HG03064 (cell line): ENCODE results near the gene DIAPH3.

Source experiments
- ATAC-seq: cut with Tn5 transposase; IDR thresholded peaks from one replicate; pipeline ENCODE4 v1.9.1; 2021; ENCODE audit warnings: low read depth; ENCODE audit not compliant: unreplicated experiment

DIAPH3 gene

DNA sequence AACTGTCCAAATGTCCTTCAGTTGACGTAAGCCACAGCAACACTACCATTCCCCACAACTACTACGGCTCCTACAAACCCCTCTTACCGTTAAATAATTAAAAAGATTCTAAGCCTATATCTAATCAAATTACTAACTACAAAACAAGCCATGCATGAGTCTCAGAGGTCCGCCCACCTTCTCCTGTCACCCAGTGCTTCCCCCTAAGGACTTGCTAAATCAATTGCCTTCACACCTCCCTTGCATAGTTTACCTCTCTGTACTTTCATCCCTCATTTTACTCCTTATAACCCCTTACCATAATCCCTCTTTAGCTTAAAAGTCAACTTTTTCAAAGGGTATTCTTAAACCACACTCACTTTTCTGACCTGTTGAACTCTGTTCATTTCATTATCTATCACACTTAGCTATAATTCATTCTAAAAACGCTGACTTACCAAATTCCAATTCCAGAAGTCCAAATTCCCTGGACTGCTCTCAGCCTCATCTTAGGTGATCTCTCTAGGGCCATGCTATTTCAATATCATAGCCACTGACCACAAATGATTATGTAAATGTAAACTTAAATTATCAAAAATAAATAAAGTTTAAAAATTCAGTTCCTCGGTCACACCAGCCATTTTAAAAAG lies 187.8 kb downstream of the DIAPH3 start:
- no peak for ATAC-seq

DNA sequence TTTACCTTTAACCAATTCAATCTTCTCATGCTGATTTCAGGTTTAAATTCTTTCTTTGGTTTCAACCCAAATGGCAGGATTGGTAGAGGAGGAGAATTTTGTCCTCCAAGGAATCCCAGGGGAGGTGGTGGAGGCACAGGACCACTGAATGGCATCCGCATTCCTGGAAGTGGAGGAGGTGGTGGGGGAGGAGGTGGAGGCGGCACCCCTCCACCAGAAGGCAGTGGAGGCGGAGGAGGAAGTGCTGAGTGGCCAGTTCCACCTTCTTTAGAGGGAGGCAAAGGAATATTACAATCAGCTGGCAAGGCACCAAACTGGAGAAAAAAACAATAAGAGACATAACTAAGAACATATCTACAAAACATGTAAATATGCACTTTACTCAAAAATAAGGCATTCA lies 192.9 kb downstream of the DIAPH3 start:
- ATAC-seq, result no peak

DNA sequence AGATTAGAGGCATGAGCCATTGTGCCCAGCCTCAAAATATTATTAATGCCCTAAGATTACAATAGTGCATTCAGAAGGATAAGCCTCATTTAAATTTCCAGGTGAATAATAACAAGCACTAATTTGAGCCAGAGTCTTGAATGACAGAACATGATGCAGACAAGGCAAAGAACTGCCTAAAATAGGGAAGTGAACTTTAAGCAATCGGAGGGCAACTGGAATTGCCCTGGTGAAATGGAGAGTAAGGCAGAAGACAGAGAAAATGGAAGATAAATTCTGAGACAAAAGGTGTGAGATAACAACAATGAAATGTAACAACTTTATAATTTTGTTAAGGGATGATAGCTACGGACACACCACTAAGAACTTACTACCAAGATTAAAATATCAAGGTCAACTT lies 199.9 kb downstream of the DIAPH3 start:
- no peak for ATAC-seq

DNA sequence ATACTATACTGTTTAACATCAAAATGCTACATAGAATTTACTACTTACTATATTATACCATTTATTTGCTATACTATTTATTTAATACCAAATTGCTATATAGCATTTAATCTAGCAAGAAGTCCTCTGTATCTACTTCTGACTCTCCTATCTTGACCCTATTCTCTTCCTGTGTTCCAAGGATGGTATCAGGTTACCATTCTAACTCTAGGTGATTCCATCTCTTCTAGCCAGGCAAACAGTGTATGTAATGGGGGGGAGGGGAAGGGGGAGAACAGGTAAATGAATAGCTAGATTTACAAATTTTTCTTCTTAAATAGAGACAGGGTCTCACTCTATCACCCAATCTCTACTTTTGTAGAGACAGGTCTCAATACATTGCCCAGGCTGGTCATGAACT lies 200.3 kb downstream of the DIAPH3 start:
- ATAC-seq, result no peak

DNA sequence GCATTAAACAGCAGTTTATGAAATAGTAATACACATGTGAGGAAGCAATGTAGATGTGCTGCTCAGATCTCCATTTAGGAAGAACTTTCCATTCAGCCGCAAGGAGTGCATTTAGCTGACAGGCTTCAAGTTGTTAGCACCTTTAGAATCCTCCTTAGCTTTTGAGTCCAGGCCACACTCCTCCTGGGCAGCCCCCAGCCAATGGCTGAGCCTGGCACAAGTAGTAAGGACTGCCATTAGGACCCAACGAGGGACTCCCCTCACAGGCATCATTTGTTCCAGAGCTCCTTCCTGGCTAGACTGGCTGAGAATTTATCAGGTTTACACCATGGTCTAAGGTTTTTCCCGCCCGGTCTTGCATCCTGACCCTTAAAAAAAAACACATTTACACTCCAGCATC lies 201.4 kb downstream of the DIAPH3 start:
- ATAC-seq, result no peak

DNA sequence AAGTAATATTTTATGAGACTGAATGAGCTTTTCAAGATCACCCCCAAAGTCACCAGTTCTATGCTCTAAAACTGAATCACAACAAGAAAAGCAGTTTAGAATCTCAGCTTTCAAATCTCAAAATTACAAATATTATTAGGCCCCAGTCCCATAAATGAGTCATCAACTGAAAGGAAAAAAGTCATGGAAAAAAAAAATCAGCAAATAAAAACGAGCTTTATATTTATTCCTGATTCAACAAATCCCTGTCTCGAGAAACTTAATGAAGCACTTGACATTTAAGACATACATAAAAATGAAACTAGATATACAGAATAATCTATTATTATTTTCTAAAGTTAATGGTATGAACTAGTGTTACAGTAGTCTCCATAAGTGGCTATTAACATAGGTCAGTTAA lies 203.0 kb downstream of the DIAPH3 start:
- ATAC-seq, result no peak

DNA sequence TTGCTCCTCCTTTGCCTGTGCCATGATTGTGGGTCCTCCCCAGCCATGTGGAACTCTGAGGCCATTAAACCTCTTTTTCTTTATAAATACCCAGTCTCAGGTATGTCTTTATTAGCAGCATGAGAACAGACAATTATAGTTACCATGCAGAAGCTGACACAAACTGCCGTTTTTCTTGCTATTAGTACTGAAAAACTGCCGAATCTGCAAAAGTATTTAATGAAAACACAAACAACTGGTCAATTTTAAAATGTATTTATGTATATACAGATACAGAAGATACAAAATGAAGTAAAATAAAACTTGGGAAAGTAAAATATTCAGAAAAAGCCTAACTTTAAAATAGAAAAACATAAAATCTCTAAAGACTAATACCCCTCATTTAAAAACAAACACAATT lies 206.3 kb downstream of the DIAPH3 start:
- no peak for ATAC-seq

DNA sequence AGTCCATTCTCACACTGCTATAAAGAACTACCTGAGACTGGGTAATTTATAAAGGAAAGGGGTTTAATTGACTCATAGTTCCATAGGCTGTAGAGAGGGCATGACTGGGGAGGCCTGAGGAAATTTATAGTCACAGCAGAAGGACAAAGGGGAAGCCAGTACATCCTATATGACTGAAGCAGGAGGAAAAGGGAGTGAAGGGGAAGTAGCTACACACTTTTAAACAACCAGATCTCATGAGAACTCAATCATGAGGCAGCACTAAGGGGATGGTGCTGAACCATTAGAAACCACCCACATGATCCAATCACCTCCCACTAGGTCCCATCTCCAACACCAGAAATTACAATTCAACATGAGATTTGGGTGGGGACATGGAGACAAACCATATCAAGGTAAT lies 209.1 kb downstream of the DIAPH3 start:
- ATAC-seq, result no peak

DNA sequence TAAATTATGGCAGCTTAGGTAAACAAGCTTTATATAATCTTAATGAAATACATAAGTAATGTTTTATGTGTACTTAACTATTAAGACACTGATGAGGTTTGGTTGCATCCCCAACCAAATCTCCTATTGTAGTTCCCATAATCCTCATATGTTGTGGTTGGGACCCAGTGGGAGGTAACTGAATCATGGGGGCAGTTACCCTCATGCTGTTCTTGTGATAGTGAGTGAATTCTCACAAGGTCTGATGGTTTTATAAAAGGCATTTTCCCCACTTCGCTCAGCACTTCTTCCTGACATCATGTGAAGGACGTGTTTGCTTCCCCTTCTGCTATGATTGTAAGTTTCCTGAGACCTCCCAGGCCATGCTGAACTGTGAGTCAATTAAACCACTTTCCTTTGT lies 212.7 kb downstream of the DIAPH3 start:
- no peak for ATAC-seq

DNA sequence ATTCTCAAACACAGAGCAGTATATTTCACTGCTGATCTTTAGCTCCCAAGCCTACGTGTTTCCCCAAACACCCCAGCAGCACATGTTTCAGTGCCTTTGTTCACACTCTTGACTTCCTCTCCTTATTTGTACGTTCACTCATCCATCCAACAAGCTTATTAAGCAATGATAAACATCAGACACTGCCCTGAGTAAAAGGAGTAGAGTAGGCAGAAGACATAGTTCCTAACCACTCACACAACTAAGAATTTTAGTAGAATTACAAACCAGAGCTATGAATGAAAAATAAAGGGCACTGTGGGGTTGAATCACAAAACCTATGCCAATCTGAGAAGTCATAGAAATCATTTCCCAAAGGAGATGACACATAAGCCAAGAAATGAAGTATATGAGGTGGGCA lies 213.5 kb downstream of the DIAPH3 start:
- no peak for ATAC-seq

DNA sequence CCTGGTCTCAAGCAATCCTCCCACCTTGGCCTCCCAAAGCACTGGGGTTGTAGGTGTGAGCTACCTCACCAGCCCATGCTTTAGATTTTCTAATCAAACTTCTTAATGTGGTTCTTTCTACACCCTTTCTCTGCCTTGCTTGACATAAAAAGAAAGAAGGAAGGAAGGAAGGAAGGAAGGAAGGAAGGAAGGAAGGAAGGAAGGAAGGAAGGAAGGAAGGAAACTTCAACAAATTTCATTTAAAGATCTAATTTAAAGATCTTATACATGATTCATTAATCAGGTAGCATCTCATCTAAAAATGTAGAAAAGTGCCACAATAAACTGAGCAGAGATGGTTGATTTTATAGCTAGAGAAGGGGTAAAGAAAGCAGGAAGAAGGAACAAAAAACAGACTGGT lies 215.0 kb downstream of the DIAPH3 start:
- ATAC-seq, result no peak

DNA sequence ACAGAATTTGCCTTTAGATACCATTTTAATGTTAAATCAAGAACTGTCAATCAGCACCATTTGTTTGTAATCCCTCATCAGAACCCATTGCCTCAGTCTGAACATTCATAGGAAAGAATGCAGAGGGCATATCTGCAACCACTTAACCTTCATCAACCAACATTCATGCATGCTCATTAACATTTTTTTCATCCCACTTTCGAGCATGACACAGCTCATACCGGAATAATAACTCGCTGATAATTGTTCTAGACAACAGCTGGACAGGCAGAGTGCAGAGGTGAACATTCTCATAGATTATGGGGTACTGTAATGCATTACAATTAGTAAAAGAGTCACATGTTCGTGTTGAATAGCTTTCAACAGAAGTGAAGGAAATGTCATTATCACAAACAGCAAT lies 216.8 kb downstream of the DIAPH3 start:
- ATAC-seq, result no peak

DNA sequence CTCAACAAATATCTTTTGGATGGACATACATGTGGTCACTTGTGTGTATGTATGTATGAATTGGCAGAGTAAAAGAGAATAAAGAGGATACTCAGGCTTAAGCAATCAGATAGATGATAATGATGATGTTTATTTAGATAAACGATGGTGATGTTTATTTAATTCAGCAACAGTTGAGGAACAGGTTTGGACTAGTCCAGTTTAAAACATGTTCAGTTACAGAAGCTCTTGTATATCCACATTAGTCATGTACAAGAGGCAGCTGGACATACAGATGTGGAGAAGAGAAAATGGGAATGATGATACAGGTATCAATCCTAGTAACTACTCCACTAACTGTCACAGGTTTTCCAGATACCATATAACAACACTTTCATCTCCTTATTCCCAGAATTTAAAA lies 232.1 kb downstream of the DIAPH3 start:
- ATAC-seq, result no peak

DNA sequence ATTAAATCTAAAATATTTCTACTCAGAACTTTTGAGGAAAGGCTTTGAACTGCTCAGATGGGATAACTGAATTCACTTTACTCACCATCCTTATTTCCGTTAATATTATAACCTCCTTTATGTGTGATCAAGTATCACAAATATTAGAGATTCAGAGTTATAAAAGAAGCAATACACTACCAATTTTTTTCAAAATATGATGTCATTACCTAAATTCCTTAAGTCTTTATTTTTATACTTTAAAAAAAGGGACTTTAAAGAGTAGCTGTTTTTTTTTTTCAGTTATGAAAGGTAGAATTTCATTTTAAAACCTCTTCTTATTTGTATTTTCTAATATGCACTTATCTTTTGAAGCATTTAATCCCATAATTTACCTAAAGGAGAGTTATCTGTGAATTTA lies 239.5 kb downstream of the DIAPH3 start:
- ATAC-seq, result no peak

DNA sequence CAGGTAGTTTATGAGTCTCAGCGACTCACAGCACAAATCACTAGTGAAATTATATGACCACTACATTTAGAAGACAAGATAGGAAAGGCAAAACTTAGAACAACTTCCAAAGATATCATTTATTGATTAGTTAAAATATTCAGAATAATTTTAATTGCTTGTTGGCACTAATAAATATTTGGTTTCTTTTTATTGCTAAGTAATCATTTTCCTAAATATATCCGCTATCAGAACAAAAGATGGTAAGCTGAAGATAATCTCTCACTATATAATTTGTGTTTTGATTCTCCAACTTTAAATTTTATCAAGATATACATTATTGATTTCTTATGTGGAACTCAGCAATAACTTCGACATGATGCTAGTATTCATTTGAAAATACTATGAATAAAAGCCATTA lies 248.5 kb downstream of the DIAPH3 start:
- no peak for ATAC-seq

DNA sequence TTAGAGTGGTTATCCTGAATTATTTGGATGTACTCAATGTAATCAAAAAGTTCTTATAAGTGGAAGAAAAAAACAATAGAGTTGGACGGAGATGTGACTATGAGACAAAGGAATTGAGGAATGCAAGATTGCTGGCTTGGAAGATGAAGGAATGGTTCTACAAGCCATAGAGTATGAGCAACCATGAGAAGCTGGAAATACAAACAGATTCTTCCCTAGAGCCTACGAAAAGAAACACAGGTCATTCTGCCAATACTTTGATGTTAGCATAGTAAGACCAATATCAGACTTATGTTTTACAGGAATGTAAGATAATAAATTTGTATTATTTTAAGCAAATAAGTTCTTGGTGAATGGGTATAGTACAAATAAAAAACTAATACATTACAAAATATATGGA lies 249.2 kb downstream of the DIAPH3 start:
- no peak for ATAC-seq

DNA sequence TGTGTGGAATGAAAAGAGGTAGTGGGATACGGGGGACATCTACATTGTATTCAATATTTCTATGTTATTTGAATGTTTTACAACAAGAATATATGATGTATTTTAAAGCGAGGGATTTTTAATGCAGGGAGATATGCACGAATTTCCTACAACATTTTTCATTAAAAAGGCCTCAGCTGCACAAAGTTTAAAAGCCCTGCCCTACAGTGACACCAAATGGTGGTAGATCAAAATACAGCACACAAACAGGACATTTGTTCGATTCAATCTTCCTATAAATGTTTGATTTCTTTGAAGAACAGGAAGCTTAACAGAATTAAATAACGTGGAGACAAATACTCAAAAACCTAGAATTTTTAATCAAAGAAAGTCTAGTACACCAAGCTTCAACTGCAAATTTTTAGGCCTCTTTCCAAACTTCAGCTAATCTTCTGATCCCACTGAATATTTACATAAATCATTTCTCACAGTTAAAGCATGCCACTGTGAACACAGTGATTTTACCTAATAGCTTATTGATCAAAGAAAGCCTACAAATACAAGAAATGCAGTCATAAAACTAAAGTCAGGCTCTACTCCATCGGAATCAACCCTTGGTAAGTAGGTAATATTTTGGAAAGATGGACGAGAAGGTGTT lies 257.2 kb downstream of the DIAPH3 start:
- no peak for ATAC-seq

DNA sequence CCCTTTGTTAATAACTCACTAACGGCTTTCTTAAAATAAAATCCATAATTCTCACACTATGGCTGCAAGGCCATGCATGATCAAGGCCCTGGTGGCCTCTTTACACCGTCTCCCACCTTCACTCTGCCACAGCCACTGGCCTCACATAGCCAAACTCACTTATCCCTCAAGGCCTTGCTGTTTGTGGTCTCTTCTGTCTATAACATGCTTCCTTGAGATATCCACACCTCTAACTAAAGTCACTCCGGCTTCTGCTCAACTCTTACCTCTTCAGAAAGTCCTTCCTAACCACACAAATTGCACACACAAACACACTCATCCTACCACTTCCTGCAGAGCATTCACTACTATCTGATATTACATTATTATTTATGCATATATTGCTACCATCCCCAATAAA lies 262.5 kb downstream of the DIAPH3 start:
- no peak for ATAC-seq

DNA sequence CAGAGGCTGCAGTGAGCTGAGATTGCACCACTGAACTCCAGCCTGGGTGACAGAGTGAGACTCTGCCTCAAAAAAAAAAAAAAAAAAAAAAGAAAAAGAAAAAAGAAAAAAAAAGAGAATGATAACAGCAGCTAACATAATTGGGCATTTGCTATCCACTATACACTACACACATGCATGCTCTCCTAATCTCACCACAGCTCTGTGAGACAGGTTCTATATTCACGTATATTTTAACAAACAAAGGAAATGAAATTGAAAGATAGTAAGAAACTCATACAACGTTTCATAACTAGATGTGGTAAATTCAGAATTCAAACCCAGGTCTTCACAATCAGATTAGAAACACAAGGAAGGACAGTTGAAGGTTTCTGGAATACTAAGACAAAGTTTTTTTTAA lies 265.7 kb downstream of the DIAPH3 start:
- no peak for ATAC-seq

DNA sequence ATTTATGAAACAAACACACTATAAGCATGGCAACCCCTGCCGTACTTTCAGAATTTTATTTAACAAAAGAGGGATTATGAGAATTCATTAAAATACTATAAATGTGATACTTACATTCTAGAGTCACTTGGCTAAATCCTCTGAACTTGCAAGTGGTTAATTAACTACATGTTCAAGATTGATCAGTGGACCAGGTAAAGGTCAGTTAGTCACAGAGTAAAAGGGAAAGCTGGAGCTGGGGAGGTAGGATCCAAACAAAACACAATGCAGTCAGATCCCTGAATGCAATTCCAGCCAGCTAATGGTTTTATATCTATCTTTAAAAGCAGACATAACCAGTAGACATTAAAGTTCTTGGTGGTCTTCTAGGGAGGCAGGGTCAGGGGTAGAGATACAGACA lies 270.5 kb downstream of the DIAPH3 start:
- ATAC-seq, result no peak

DNA sequence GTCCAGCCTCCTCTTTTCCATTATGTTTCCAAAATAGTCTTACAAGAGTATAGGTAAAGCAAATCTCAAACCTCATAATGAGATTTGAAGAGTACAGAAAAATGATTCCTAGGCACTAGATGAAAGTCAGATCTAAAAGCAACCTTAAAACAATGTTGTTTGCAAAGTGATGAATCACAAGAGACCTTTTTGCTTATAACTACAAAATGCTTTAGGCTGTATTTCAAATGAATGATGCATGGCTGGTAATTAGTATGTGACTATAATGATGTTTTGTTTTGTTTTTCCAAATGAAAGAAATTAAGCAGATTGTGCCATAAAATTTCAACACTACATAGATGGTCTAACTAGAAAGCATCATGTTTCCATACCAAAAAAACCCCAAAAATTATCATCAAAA lies 272.7 kb downstream of the DIAPH3 start:
- ATAC-seq, result no peak

DNA sequence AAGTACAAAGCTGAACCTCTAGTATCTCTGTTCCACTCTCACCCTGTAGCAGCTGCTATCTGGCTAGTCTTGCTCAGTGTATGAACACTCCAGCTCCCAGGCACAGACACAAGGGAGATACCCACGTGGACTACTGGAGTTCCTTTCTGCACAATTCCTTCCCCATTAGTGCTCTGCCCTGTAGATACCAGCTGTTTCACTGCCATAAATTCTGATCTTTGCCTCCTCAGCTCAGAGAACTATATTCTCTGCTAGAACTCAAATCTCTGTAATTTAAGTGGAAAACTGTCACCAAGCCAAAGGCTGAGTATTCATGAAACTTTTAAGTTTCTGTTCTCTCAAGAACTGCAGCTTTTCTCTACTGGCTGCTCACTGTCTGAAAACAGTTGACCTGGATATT lies 273.7 kb downstream of the DIAPH3 start:
- no peak for ATAC-seq

DNA sequence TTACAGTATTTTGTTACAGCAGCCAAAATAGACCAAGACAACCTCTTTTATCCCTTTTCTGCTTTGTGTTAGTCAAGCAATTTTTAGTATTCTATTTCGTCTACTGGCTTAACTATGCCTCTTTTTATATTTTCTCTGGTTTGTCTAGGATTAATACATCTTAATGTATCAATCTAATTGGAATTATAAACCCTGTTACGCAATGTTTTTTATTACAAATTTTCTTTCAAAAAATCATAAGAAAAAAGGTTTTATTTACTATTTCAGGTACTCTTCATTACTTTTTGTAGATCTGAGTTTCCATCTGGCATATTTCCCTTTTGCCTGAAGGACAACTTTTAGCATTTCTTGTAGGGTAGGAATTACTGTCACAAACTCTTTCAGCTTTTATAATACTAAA lies 275.3 kb downstream of the DIAPH3 start:
- ATAC-seq, result no peak
